Keratinocyte (primary cell): ENCODE results near the gene HLA-C. TPM values are rescaled to one million over a fixed set of nuclear protein-coding genes. Genes with fewer than 3 reads are reported as not detected.

Experiments used
- DNase-seq: peaks from one replicate; pipeline ENCODE4 v3.0.0-alpha.2; 2011; ENCODE audit warnings: low read depth, missing footprints, low spot score
- FAIRE-seq: peaks from 2 replicates; lab custom pipeline; 2011; peaks lifted over from hg19 to GRCh38; lab: Jason Lieb, UNC
- H2AFZ ChIP-seq: 2 replicates; pipeline ENCODE4 v1.6.0; 2012; ENCODE audit warnings: low read length, control low read depth, inconsistent platforms; ENCODE audit not compliant: control insufficient read depth
- H3K27ac ChIP-seq: 2 replicates; pipeline ENCODE4 v1.5.1; 2011; ENCODE audit warnings: low read length; ENCODE audit not compliant: control insufficient read depth, insufficient read depth
- H3K27me3 ChIP-seq: 3 replicates; pipeline ENCODE4 v1.6.0; 2011; ENCODE audit warnings: low read length; ENCODE audit not compliant: control insufficient read depth, insufficient read depth; ENCODE audit errors: extremely low read depth
- H3K36me3 ChIP-seq, 2 experiments: 2 replicates in 1 of 2; 3 replicates in 1 of 2; pipeline ENCODE4 v1.5.1; 2011; ENCODE audit warnings: low read length in 2 of 2, mild to moderate bottlenecking in 1 of 2; ENCODE audit not compliant: control insufficient read depth in 2 of 2, insufficient read depth in 2 of 2; ENCODE audit errors: extremely low read depth in 1 of 2
- H3K4me1 ChIP-seq: 3 replicates; pipeline ENCODE4 v1.5.1; 2011; ENCODE audit warnings: low read length; ENCODE audit not compliant: control insufficient read depth, insufficient read depth; ENCODE audit errors: extremely low read depth
- H3K4me2 ChIP-seq: 3 replicates; pipeline ENCODE4 v1.6.0; 2011; ENCODE audit warnings: low read depth, low read length; ENCODE audit not compliant: control insufficient read depth, insufficient read depth; ENCODE audit errors: extremely low read depth
- H3K4me3 ChIP-seq, 3 experiments: fragments of 200-600 bp in 1 of 3; sonication (generic) in 1 of 3; 2 replicates in 2 of 3; 3 replicates in 1 of 3; pipeline ENCODE4 v1.5.1; 2011 to 2016; ENCODE audit warnings: low read length in 3 of 3, mild to moderate bottlenecking in 3 of 3, control low read depth in 2 of 3, inconsistent platforms in 1 of 3, low read depth in 1 of 3, mixed read lengths in 1 of 3, mixed run types in 1 of 3, moderate library complexity in 1 of 3; ENCODE audit not compliant: control insufficient read depth in 2 of 3, insufficient read depth in 2 of 3; ENCODE audit errors: extremely low read depth in 1 of 3
- H3K79me2 ChIP-seq: 2 replicates; pipeline ENCODE4 v1.6.0; 2012; ENCODE audit warnings: low read length; ENCODE audit not compliant: control insufficient read depth, insufficient read depth
- H3K9ac ChIP-seq: 3 replicates; pipeline ENCODE4 v1.6.0; 2011; ENCODE audit warnings: low read length; ENCODE audit not compliant: control insufficient read depth, insufficient read depth; ENCODE audit errors: extremely low read depth
- H3K9me1 ChIP-seq: 3 replicates; pipeline ENCODE4 v1.6.0; 2011; ENCODE audit warnings: low read length; ENCODE audit not compliant: control insufficient read depth, insufficient read depth; ENCODE audit errors: extremely low read depth
- H3K9me3 ChIP-seq: 2 replicates; pipeline ENCODE4 v1.5.1; 2012; ENCODE audit warnings: low read depth, low read length; ENCODE audit not compliant: control insufficient read depth
- H4K20me1 ChIP-seq: 3 replicates; pipeline ENCODE4 v1.6.0; 2011; ENCODE audit warnings: low read length; ENCODE audit not compliant: control insufficient read depth, insufficient read depth; ENCODE audit errors: extremely low read depth
- CTCF ChIP-seq, 3 experiments: IDR thresholded peaks in 1 of 3; conservative IDR thresholded peaks in 1 of 3; optimal IDR thresholded peaks in 1 of 3; 2 replicates in 2 of 3; 3 replicates in 1 of 3; pipeline versions ENCODE3 to v1.5.1; 2011; ENCODE audit warnings: low read length in 3 of 3, mild to moderate bottlenecking in 3 of 3, moderate library complexity in 2 of 3, control low read depth in 1 of 3, inconsistent platforms in 1 of 3; ENCODE audit not compliant: insufficient read depth in 2 of 3; ENCODE audit errors: extremely low read depth in 1 of 3
- EZH2 ChIP-seq: IDR thresholded peaks from one replicate; pipeline ENCODE4 v1.6.1; 2012; ENCODE audit warnings: inconsistent platforms, mild to moderate bottlenecking, low read length, moderate library complexity
- dilution Hi-C: fragments of 300-500 bp; cut with MboI; formaldehyde crosslinking; loops from one replicate; pipeline ENCODE4 v1.7.0; 2020; ENCODE audit warnings: low sequenced_read_pairs; ENCODE audit not compliant: extremely low pct_ligation_motif_present
- polyA plus RNA-seq, 5 experiments: library from polyadenylated mRNA; depleted of rRNA in 3 of 5; stranded (reverse) in 3 of 5; stranded (forward) in 1 of 5; unstranded in 1 of 5; fragments of >200 nt; gene quantifications; 1 replicate in 1 of 5; 2 replicates in 3 of 5; 3 replicates in 1 of 5; pipeline versions ENCODE4 v1.2.1 to v1.2.3, GENCODE V29; 2011 to 2012; ENCODE audit warnings: missing spikeins in 2 of 5, low read depth in 1 of 5, low replicate concordance in 1 of 5

The HLA-C gene
- polyA plus RNA-seq, 1 donor (not counting 4 experiments of a cell fraction or from before 2014, with no cell fraction given): 330 TPM

GRCh38 chr6:31289788-31290187 is 17.9 kb upstream of the HLA-C start:
- Histone ChIP-seq H3K9ac (no peak overlapping the region), H3K27me3 (no peaks in the 10 kb centered on the region), H3K4me1 (no peaks in the 10 kb centered on the region), H3K4me3 (no peak overlapping the region), H3K9me1 (no peaks in the 10 kb centered on the region), H4K20me1 (no peaks in the 10 kb centered on the region), H2AFZ (no peak overlapping the region), H3K79me2 (no peaks in the 10 kb centered on the region), H3K9me3 (no peaks in the 10 kb centered on the region), H3K4me2 (no peak overlapping the region), H3K36me3 (no peaks in the 10 kb centered on the region), H3K27ac (no peak overlapping the region)
- FAIRE-seq (no peak), DNase-seq (no peak)
- dilution Hi-C loops: no loop called here
- TF ChIP-seq CTCF (optimal IDR thresholded peaks at IDR 0.05 in 1 of 3, IDR thresholded peaks at IDR 0.05 in 1 of 3, conservative IDR thresholded peaks at IDR 0.05 in 1 of 3; ENCODE audit: extremely low read depth in 1 of 3, insufficient read depth in 2 of 3, low read length in 3 of 3) (no peak), EZH2 (no peak)

DNA sequence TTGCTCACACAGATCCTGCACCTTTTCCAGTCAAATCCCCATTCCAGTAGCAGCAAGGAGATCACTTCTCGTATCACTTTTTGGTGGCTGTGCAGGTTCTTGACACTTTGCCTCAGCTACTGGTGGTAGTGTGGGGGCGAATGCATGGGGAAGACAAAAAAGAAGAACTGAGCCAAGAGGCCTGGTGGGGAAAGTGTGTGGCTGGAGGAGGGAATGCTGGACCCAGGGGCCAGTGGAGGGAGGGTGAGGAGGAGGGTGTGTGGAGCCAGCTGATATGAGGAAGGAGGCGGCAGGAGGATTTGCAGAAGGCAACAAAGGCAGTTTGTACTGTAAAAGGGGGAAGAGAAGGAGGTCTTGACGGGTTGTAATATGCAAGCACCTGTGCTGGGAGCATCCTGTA is 15.7 kb upstream of the HLA-C start:
- no peaks in the 10 kb centered on the region for H3K36me3 ChIP-seq
- no peak for DNase-seq
- no peaks in the 10 kb centered on the region for H3K9me1 ChIP-seq
- H3K4me3 ChIP-seq: no peak overlapping the region
- no peaks in the 10 kb centered on the region for H3K79me2 ChIP-seq
- no peaks in the 10 kb centered on the region for H3K27me3 ChIP-seq
- dilution Hi-C loops: no loop called here
- no peaks in the 10 kb centered on the region for H3K4me1 ChIP-seq
- H2AFZ ChIP-seq: no peak overlapping the region
- no peak for TF ChIP-seq CTCF (optimal IDR thresholded peaks at IDR 0.05 in 1 of 3, IDR thresholded peaks at IDR 0.05 in 1 of 3, conservative IDR thresholded peaks at IDR 0.05 in 1 of 3; ENCODE audit: extremely low read depth in 1 of 3, insufficient read depth in 2 of 3, low read length in 3 of 3)
- TF ChIP-seq EZH2: no peak
- no peak overlapping the region for H3K9ac ChIP-seq
- H3K9me3 ChIP-seq: no peaks in the 10 kb centered on the region
- no peaks in the 10 kb centered on the region for H4K20me1 ChIP-seq
- H3K27ac ChIP-seq: no peak overlapping the region
- no peak overlapping the region for H3K4me2 ChIP-seq
- no peak for FAIRE-seq
